Parathyroid adenoma (tissue), 2 donors: Measurements from ENCODE around the gene ADAMTSL2.

Source experiments
- H2AFZ ChIP-seq: fragments of 300-600 bp; sonication (generic); one replicate; pipeline ENCODE4 v1.7.0; 2017; ENCODE audit warnings: antibody characterized with exemption, mild to moderate bottlenecking
- H3K27ac ChIP-seq: fragments of 300-600 bp; sonication (generic); one replicate; pipeline ENCODE4 v1.7.0; 2017
- H3K27me3 ChIP-seq: fragments of 300-600 bp; sonication (generic); one replicate; pipeline ENCODE4 v1.7.0; 2017; ENCODE audit warnings: low read length; ENCODE audit not compliant: control insufficient read depth, insufficient read depth
- H3K36me3 ChIP-seq: fragments of 300-600 bp; sonication (generic); one replicate; pipeline ENCODE4 v1.7.0; 2017; ENCODE audit warnings: low read length; ENCODE audit not compliant: control insufficient read depth, insufficient read depth
- H3K4me1 ChIP-seq: fragments of 300-600 bp; sonication (generic); one replicate; pipeline ENCODE4 v1.7.0; 2017; ENCODE audit warnings: control low read depth
- H3K4me2 ChIP-seq: fragments of 300-600 bp; sonication (generic); one replicate; pipeline ENCODE4 v1.7.0; 2017; ENCODE audit warnings: low read length
- H3K4me3 ChIP-seq: fragments of 300-600 bp; sonication (generic); one replicate; pipeline ENCODE4 v1.7.0; 2017; ENCODE audit warnings: low read depth, low read length
- H3K79me2 ChIP-seq: fragments of 300-600 bp; sonication (generic); one replicate; pipeline ENCODE4 v1.7.0; 2017; ENCODE audit warnings: control low read depth
- H3K9ac ChIP-seq: fragments of 300-600 bp; sonication (generic); one replicate; pipeline ENCODE4 v1.7.0; 2017; ENCODE audit warnings: mild to moderate bottlenecking
- H3K9me3 ChIP-seq: fragments of 300-600 bp; sonication (generic); one replicate; pipeline ENCODE4 v1.7.0; 2017; ENCODE audit warnings: low read length; ENCODE audit not compliant: control insufficient read depth
- CTCF ChIP-seq: fragments of 300-600 bp; sonication (generic); IDR thresholded peaks from one replicate; pipeline ENCODE4 v1.7.0; 2017; ENCODE audit warnings: antibody characterized with exemption, mild to moderate bottlenecking
- donor health status: primary hyperparathyroidism.

The ADAMTSL2 gene

GRCh38 chr9:133553973-133554713 is 19.6 kb downstream of the ADAMTSL2 start:
- Histone ChIP-seq H3K27me3 (no peaks in the 10 kb centered on the region), H3K4me3 (no peak overlapping the region), H2AFZ (no peak overlapping the region), H3K79me2 (no peaks in the 10 kb centered on the region), H3K4me1 (no peaks in the 10 kb centered on the region), H3K9ac (no peak overlapping the region), H3K27ac (no peak overlapping the region), H3K9me3 (no peaks in the 10 kb centered on the region), H3K36me3 (no peaks in the 10 kb centered on the region), H3K4me2 (no peak overlapping the region)
- TF ChIP-seq CTCF = no peak

DNA sequence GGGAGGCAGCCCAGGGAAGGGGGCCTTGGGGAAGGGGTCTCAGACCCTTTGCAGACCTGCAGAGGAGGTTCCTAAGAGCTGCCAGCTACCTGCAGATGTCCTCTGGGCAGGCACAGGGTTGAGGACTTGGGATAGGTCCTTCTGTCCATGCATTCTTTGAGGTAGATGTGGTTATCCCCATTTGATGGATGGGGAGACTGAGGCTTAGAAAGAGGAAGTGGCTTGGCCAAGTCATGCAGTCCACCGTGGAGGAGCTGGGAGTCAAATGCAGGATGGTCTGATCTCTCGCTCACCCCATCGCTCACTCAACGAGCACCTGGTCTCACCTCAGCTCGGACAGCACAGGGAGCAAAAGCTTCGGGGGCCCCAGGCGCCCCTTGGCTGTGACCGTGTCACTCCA is 20.2 kb downstream of the ADAMTSL2 start:
- Histone ChIP-seq H3K4me3 (no peak overlapping the region), H3K79me2 (no peaks in the 10 kb centered on the region), H3K4me2 (no peak overlapping the region), H3K27ac (no peak overlapping the region), H3K4me1 (no peaks in the 10 kb centered on the region), H2AFZ (no peak overlapping the region), H3K36me3 (no peaks in the 10 kb centered on the region), H3K9ac (no peak overlapping the region), H3K9me3 (no peaks in the 10 kb centered on the region), H3K27me3 (no peaks in the 10 kb centered on the region)
- no peak for TF ChIP-seq CTCF

DNA sequence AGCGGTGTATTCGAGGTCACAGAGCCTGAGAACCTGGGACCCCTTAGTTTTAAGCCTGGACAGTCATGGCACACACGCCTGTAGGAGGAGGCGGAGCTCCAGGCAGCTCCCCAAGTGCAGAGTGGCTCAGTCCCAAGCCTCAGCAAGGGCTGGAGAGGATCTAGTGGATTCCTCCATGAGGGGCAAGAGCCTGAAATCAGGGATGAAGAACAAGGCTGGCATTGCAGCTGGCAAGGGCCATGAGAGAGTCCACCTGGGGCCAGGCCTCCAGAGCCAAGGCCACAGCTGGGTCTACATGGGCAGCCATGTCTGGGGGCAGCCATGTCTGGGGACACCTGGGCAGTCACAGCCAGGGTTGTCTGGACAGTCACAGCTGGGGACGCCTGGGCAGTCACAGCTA is 21.9 kb downstream of the ADAMTSL2 start:
- no peak overlapping the region for H3K4me2 ChIP-seq
- no peaks in the 10 kb centered on the region for H3K79me2 ChIP-seq
- H3K9ac ChIP-seq = no peak overlapping the region
- no peak overlapping the region for H3K4me3 ChIP-seq
- H3K27ac ChIP-seq = no peak overlapping the region
- H3K27me3 ChIP-seq = no peaks in the 10 kb centered on the region
- no peak overlapping the region for H2AFZ ChIP-seq
- H3K4me1 ChIP-seq = no peaks in the 10 kb centered on the region
- no peak for TF ChIP-seq CTCF
- H3K36me3 ChIP-seq = no peaks in the 10 kb centered on the region
- H3K9me3 ChIP-seq = no peaks in the 10 kb centered on the region

DNA sequence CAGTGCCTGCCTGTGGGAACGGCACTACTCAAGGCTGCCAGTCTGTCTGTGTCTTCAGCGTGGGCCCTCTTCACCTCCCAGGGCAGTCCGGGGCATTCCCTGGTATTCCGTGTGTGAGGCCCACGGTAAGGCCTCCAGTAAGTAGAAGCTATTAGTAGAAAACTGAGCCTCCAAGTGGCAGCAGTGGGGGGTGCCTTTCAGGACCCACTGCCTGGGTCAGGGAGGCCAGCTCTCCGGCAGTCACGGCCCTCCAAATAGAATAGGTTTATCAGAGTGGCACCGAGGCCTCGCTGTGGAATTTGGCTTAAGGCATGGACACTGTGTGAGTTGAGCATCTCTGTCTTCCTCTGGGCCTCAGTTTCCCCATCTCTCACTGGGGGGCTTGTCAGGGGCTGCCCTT is 23.1 kb downstream of the ADAMTSL2 start:
- H3K9ac ChIP-seq = no peak overlapping the region
- no peaks in the 10 kb centered on the region for H3K27me3 ChIP-seq
- no peaks in the 10 kb centered on the region for H3K4me1 ChIP-seq
- H3K27ac ChIP-seq = no peak overlapping the region
- no peak overlapping the region for H2AFZ ChIP-seq
- no peak for TF ChIP-seq CTCF
- no peaks in the 10 kb centered on the region for H3K79me2 ChIP-seq
- no peaks in the 10 kb centered on the region for H3K36me3 ChIP-seq
- H3K9me3 ChIP-seq = no peaks in the 10 kb centered on the region
- no peak overlapping the region for H3K4me3 ChIP-seq
- H3K4me2 ChIP-seq = no peak overlapping the region
